HepG2 (cell line): Measurements from ENCODE around the gene GFRA1. TPM values are rescaled to one million over a fixed set of nuclear protein-coding genes. Genes with fewer than 3 reads are reported as not detected.

Experiments
- CBX2 ChIP-seq, 2 experiments: fragments of 200-600 bp in 1 of 2; sonication (generic); formaldehyde crosslinking in 1 of 2; IDR thresholded peaks; 2 replicates each; pipeline versions ENCODE4 v1.7.0 to v1.8.1; 2018 to 2022; ENCODE audit warnings: low read depth in 2 of 2, low read length in 1 of 2, mild to moderate bottlenecking in 1 of 2, missing genetic modification reagents in 1 of 2
- SP2 ChIP-seq: sonication (generic); formaldehyde crosslinking; IDR thresholded peaks from 2 replicates; pipeline ENCODE4 v1.5.1; 2020; ENCODE audit warnings: mild to moderate bottlenecking, missing genetic modification reagents
- XBP1 ChIP-seq: sonication (generic); formaldehyde crosslinking; IDR thresholded peaks from 2 replicates; pipeline ENCODE4 v1.5.0; 2020; ENCODE audit warnings: missing genetic modification reagents
- ZBTB20 ChIP-seq: sonication (generic); formaldehyde crosslinking; IDR thresholded peaks from 2 replicates; pipeline ENCODE4 v1.8.1; 2023; ENCODE audit warnings: missing genetic modification reagents, low read depth, mild to moderate bottlenecking, borderline replicate concordance
- ZNF121 ChIP-seq: sonication (generic); formaldehyde crosslinking; IDR thresholded peaks from 2 replicates; pipeline ENCODE4 v1.5.0; 2020; ENCODE audit warnings: mild to moderate bottlenecking, missing genetic modification reagents
- ZNF598 ChIP-seq: sonication (generic); formaldehyde crosslinking; IDR thresholded peaks from 2 replicates; pipeline ENCODE4 v1.5.1; 2020; ENCODE audit warnings: mild to moderate bottlenecking, missing genetic modification reagents, borderline replicate concordance
- polyA plus RNA-seq, 8 experiments: library from polyadenylated mRNA; depleted of rRNA in 3 of 8; stranded (reverse) in 7 of 8; unstranded in 1 of 8; fragments of >200 nt; fragmentation: Illumina TruSeq in 4 of 8; extraction: Trizol in 4 of 8; gene quantifications; 2 replicates each; pipeline versions ENCODE4 v1.2.1 to v1.2.3, GENCODE V29; 2011 to 2016; ENCODE audit warnings: low read depth in 4 of 8, missing spikeins in 1 of 8, mixed read lengths in 1 of 8; ENCODE audit not compliant: insufficient read depth in 1 of 8
- total RNA-seq, 5 experiments: library from RNA; depleted of rRNA; stranded (reverse); fragments of >200 nt; fragmentation: Illumina TruSeq; extraction: Trizol; gene quantifications; 2 replicates each; pipeline ENCODE4 v1.2.3, GENCODE V29; 2016; ENCODE audit warnings: low read depth in 1 of 5
- TF ChIP-seq, protein P1 (sequence below): sonication (generic); formaldehyde crosslinking; IDR thresholded peaks from 2 replicates; pipeline ENCODE4 v1.8.0; 2022; ENCODE audit warnings: mild to moderate bottlenecking, missing genetic modification reagents, borderline replicate concordance
- TF ChIP-seq, protein P2 (sequence below): fragments of 450-650 bp; IDR thresholded peaks from 2 replicates; pipeline ENCODE4 v1.6.1; 2017; ENCODE audit warnings: mild to moderate bottlenecking
- TF ChIP-seq, protein P3 (sequence below): sonication (generic); formaldehyde crosslinking; IDR thresholded peaks from 2 replicates; pipeline ENCODE4 v1.5.1; 2020; ENCODE audit warnings: mild to moderate bottlenecking, missing genetic modification reagents, moderate library complexity
- TF ChIP-seq, protein P4 (sequence below): IDR thresholded peaks from 2 replicates; pipeline ENCODE4 v1.6.1; 2016; ENCODE audit warnings: low read depth, missing genetic modification reagents, missing compliant biosample characterization

The GFRA1 gene
- total and polyA plus RNA-seq, 2 of the 13 experiments (the other 11 are each of a cell fraction or from before 2014, with no cell fraction given), result not detected

DNA sequence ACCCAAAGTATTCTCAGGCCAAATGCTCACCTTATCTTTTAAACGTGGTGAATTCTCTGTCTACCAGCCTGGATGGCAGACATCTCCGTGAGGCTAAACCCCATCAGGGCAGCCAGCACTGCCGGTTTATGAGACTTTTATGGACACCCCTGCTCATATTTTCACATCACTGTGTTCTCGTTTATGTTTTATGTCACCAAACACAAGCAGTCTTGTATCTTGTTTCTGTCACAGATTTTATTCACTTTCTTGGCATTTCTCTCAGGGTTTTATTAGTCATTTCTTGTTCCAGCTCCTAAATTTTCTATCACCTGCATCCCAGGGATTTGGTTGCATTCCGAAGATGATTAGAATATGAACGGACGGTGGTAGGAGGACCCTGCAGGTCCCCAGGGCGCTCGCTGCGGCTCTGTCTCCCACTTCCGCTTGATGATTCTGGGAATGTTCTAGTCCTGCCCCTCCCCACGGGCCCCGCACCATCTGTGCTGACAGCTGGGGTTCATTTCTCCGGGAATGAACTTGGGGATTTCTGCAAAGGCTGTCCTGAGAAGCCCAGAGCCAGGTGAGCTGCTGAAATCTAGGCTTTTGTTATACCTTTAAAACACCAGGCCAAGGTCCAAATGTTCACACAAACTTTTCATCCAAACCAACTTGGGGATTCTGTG, 217.6 kb downstream of the GFRA1 start (continued):
- TF ChIP-seq CBX2 (IDR thresholded peaks at IDR 0.05; ENCODE audit: low read depth, low read length) (no peak), CBX2 (CRISPR knock-in tag; IDR thresholded peaks at IDR 0.05; ENCODE audit: low read depth) (no peak), XBP1 (CRISPR knock-in tag) (no peak), SP2 (CRISPR knock-in tag) (no peak), ZBTB20 (CRISPR knock-in tag) (no peak), ZNF121 (CRISPR knock-in tag) (no peak), ZNF598 (CRISPR knock-in tag) (no peak)
- TF ChIP-seq, protein P1, sequence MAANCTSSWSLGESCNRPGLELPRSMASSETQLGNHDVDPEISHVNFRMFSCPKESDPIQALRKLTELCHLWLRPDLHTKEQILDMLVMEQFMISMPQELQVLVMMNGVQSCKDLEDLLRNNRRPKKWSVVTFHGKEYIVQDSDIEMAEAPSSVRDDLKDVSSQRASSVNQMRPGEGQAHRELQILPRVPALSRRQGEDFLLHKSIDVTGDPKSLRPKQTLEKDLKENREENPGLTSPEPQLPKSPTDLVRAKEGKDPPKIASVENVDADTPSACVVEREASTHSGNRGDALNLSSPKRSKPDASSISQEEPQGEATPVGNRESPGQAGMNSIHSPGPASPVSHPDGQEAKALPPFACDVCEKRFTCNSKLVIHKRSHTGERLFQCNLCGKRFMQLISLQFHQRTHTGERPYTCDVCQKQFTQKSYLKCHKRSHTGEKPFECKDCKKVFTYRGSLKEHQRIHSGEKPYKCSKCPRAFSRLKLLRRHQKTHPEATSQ (CRISPR knock-in tag), result no peak
- TF ChIP-seq, protein P2, sequence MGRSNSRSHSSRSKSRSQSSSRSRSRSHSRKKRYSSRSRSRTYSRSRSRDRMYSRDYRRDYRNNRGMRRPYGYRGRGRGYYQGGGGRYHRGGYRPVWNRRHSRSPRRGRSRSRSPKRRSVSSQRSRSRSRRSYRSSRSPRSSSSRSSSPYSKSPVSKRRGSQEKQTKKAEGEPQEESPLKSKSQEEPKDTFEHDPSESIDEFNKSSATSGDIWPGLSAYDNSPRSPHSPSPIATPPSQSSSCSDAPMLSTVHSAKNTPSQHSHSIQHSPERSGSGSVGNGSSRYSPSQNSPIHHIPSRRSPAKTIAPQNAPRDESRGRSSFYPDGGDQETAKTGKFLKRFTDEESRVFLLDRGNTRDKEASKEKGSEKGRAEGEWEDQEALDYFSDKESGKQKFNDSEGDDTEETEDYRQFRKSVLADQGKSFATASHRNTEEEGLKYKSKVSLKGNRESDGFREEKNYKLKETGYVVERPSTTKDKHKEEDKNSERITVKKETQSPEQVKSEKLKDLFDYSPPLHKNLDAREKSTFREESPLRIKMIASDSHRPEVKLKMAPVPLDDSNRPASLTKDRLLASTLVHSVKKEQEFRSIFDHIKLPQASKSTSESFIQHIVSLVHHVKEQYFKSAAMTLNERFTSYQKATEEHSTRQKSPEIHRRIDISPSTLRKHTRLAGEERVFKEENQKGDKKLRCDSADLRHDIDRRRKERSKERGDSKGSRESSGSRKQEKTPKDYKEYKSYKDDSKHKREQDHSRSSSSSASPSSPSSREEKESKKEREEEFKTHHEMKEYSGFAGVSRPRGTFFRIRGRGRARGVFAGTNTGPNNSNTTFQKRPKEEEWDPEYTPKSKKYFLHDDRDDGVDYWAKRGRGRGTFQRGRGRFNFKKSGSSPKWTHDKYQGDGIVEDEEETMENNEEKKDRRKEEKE, result no peak
- TF ChIP-seq, protein P3, sequence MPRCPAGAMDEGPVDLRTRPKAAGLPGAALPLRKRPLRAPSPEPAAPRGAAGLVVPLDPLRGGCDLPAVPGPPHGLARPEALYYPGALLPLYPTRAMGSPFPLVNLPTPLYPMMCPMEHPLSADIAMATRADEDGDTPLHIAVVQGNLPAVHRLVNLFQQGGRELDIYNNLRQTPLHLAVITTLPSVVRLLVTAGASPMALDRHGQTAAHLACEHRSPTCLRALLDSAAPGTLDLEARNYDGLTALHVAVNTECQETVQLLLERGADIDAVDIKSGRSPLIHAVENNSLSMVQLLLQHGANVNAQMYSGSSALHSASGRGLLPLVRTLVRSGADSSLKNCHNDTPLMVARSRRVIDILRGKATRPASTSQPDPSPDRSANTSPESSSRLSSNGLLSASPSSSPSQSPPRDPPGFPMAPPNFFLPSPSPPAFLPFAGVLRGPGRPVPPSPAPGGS (CRISPR knock-in tag), result no peak
- TF ChIP-seq, protein P4, sequence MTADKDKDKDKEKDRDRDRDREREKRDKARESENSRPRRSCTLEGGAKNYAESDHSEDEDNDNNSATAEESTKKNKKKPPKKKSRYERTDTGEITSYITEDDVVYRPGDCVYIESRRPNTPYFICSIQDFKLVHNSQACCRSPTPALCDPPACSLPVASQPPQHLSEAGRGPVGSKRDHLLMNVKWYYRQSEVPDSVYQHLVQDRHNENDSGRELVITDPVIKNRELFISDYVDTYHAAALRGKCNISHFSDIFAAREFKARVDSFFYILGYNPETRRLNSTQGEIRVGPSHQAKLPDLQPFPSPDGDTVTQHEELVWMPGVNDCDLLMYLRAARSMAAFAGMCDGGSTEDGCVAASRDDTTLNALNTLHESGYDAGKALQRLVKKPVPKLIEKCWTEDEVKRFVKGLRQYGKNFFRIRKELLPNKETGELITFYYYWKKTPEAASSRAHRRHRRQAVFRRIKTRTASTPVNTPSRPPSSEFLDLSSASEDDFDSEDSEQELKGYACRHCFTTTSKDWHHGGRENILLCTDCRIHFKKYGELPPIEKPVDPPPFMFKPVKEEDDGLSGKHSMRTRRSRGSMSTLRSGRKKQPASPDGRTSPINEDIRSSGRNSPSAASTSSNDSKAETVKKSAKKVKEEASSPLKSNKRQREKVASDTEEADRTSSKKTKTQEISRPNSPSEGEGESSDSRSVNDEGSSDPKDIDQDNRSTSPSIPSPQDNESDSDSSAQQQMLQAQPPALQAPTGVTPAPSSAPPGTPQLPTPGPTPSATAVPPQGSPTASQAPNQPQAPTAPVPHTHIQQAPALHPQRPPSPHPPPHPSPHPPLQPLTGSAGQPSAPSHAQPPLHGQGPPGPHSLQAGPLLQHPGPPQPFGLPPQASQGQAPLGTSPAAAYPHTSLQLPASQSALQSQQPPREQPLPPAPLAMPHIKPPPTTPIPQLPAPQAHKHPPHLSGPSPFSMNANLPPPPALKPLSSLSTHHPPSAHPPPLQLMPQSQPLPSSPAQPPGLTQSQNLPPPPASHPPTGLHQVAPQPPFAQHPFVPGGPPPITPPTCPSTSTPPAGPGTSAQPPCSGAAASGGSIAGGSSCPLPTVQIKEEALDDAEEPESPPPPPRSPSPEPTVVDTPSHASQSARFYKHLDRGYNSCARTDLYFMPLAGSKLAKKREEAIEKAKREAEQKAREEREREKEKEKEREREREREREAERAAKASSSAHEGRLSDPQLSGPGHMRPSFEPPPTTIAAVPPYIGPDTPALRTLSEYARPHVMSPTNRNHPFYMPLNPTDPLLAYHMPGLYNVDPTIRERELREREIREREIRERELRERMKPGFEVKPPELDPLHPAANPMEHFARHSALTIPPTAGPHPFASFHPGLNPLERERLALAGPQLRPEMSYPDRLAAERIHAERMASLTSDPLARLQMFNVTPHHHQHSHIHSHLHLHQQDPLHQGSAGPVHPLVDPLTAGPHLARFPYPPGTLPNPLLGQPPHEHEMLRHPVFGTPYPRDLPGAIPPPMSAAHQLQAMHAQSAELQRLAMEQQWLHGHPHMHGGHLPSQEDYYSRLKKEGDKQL (CRISPR knock-in tag), result no peak
